K562 (cell line): Measurements from ENCODE around the gene TBC1D7. TPM values are rescaled to one million over a fixed set of nuclear protein-coding genes. Genes with fewer than 3 reads are reported as not detected.

Experiments
- ATAC-seq: fragments of 200-7000 bp; cut with Tn5 transposase; 3 replicates; pipeline ENCODE4 v1.9.1; 2020; ENCODE audit warnings: moderate library complexity
- BruUV-seq: library from RNA; stranded (reverse); fragments of 400-500 nt; replicated peaks from 2 replicates; lab custom pipeline; 2021; lab: Mats Ljungman, UMichigan
- CTCF ChIA-PET: fragments of 300-600 bp; formaldehyde crosslinking; extraction: SDS; loops from one replicate; lab custom pipeline; 2021; ENCODE audit warnings: low intra/inter-chr PET ratio; lab: Yijun Ruan, JAX
- POLR2A ChIA-PET: fragments of 300-600, 350-650 bp; sonication (Branson Sonifier 250); formaldehyde crosslinking; extraction: SDS; loops from one replicate; lab custom pipeline; 2021; ENCODE audit warnings: antibody characterized with exemption, inconsistent platforms; lab: Yijun Ruan, JAX
- DNase-seq, 4 experiments: peaks; one replicate each; pipeline versions ENCODE4 v3.0.0 to v3.0.0-alpha.2; 2011 to 2018; ENCODE audit warnings: low spot score in 3 of 4, mixed read lengths in 3 of 4; ENCODE audit errors: extremely low read depth in 1 of 4
- FAIRE-seq: peaks from 2 replicates; lab custom pipeline; 2011; peaks lifted over from hg19 to GRCh38; lab: Jason Lieb, UNC
- H2AFZ ChIP-seq: 2 replicates; pipeline ENCODE4 v1.6.0; 2011; ENCODE audit warnings: low read depth, low read length, control low read depth, inconsistent platforms
- H3K27ac ChIP-seq: fragments of 200-600 bp; 3 replicates; pipeline ENCODE4 v1.8.0; 2011; ENCODE audit warnings: low read depth, mild to moderate bottlenecking, control low read depth, inconsistent platforms, low read length, moderate library complexity, mixed read lengths; ENCODE audit errors: extremely low read depth
- H3K27me3 ChIP-seq, 2 experiments: fragments of 300-600 bp in 1 of 2; 2 replicates in 1 of 2; 3 replicates in 1 of 2; pipeline versions ENCODE4 v1.6.0 to v1.8.0; 2011; ENCODE audit warnings: inconsistent platforms in 2 of 2, low read length in 2 of 2, mild to moderate bottlenecking in 1 of 2, mixed read lengths in 1 of 2, moderate library complexity in 1 of 2; ENCODE audit not compliant: control insufficient read depth in 2 of 2, insufficient read depth in 2 of 2
- H3K36me3 ChIP-seq: fragments of 300-600 bp; 3 replicates; pipeline ENCODE4 v1.8.0; 2011; ENCODE audit warnings: mild to moderate bottlenecking, low read length, inconsistent platforms; ENCODE audit not compliant: control insufficient read depth, insufficient read depth
- H3K4me1 ChIP-seq, 2 experiments: fragments of 200-600 bp in 1 of 2; replicated peaks in 1 of 2; 2 replicates in 1 of 2; 3 replicates in 1 of 2; pipeline versions ENCODE4 v1.5.1 to v1.8.0; 2011; ENCODE audit warnings: inconsistent platforms in 2 of 2, low read length in 2 of 2, mild to moderate bottlenecking in 1 of 2, mixed read lengths in 1 of 2, moderate library complexity in 1 of 2; ENCODE audit not compliant: control insufficient read depth in 2 of 2, insufficient read depth in 2 of 2
- H3K4me2 ChIP-seq: 2 replicates; pipeline ENCODE4 v1.6.1; 2011; ENCODE audit warnings: low read length, control low read depth, inconsistent platforms, mixed read lengths; ENCODE audit not compliant: insufficient read depth
- H3K4me3 ChIP-seq: fragments of 200-600 bp; sonication (generic), shearing (Covaris generic); 2 replicates; pipeline ENCODE4 v1.5.1; 2016; ENCODE audit warnings: control low read depth, inconsistent platforms
- H3K79me2 ChIP-seq: fragments of 200-600 bp; 3 replicates; pipeline ENCODE4 v1.8.0; 2011; ENCODE audit warnings: low read length, inconsistent platforms; ENCODE audit not compliant: control insufficient read depth, insufficient read depth
- H3K9ac ChIP-seq, 2 experiments: 2 replicates each; pipeline versions ENCODE4 v1.6.0 to v1.6.1; 2011; ENCODE audit warnings: low read depth in 2 of 2, low read length in 2 of 2, control low read depth in 1 of 2, inconsistent platforms in 1 of 2, mild to moderate bottlenecking in 1 of 2, mixed read lengths in 1 of 2; ENCODE audit not compliant: insufficient read depth in 1 of 2
- H3K9me1 ChIP-seq: one replicate; pipeline ENCODE4 v1.6.0; 2011; ENCODE audit warnings: inconsistent platforms, mild to moderate bottlenecking, low read length, moderate library complexity; ENCODE audit not compliant: control insufficient read depth, insufficient read depth
- H3K9me3 ChIP-seq: replicated peaks from 2 replicates; pipeline ENCODE4 v1.5.1; 2011; ENCODE audit warnings: low read depth, low read length, inconsistent platforms; ENCODE audit not compliant: control insufficient read depth, insufficient read depth
- H4K20me1 ChIP-seq: replicated peaks from 2 replicates; pipeline ENCODE4 v1.6.1; 2011; ENCODE audit warnings: low read length, inconsistent platforms, mixed read lengths; ENCODE audit not compliant: control insufficient read depth, insufficient read depth
- GATAD2B ChIP-seq: fragments of 450-650 bp; IDR thresholded peaks from 2 replicates; pipeline ENCODE4 v1.6.1; 2017; ENCODE audit warnings: mild to moderate bottlenecking, borderline replicate concordance
- PRPF4 ChIP-seq: fragments of 200-400 bp; formaldehyde crosslinking; IDR thresholded peaks from one replicate; pipeline ENCODE4 v1.6.1; 2017; ENCODE audit warnings: low read length, low read depth, mild to moderate bottlenecking; ENCODE audit not compliant: insufficient read depth, poor library complexity, severe bottlenecking
- PTTG1 ChIP-seq: fragments of 450-650 bp; IDR thresholded peaks from 2 replicates; pipeline ENCODE4 v1.6.1; 2016; ENCODE audit warnings: low read depth, mild to moderate bottlenecking, missing genetic modification characterization, missing compliant biosample characterization
- RBM15 ChIP-seq: fragments of 200-400 bp; formaldehyde crosslinking; IDR thresholded peaks from 2 replicates; pipeline ENCODE4 v1.6.1; 2018; ENCODE audit warnings: mild to moderate bottlenecking, low read length, moderate library complexity; ENCODE audit not compliant: insufficient read depth
- TFAM ChIP-seq: fragments of 250-450 bp; sonication (Bioruptor Pico); conservative IDR thresholded peaks from 2 replicates; pipeline ENCODE4 v1.5.0; 2021; ENCODE audit warnings: mild to moderate bottlenecking, moderate library complexity
- WGBS: fragments of 100-300 bp; shearing (Covaris generic); methylation state at CpG from one replicate; pipeline ENCODE4 v1.1.6; 2016; ENCODE audit warnings: low coverage, mixed read lengths; ENCODE audit not compliant: insufficient coverage; ENCODE audit errors: missing lambda C conversion rate; 5-methylcytosine and 5-hydroxymethylcytosine counted together
- in situ Hi-C: fragments of 300-500 bp; cut with MboI; formaldehyde crosslinking; loops from 4 replicates; pipeline ENCODE4 v1.15.0; 2018; ENCODE audit warnings: inconsistent platforms, mixed read lengths
- intact Hi-C: fragments of 100-400 bp; cut with micrococcal nuclease; formaldehyde crosslinking; loops from 2 replicates; pipeline ENCODE4 v1.14.2; 2022
- polyA plus RNA-seq, 8 experiments: library from polyadenylated mRNA; depleted of rRNA in 4 of 8; stranded (reverse) in 5 of 8; unstranded in 3 of 8; fragments of >200 nt; fragmentation: Nextera tagmentation in 2 of 8; fragmentation: Illumina TruSeq in 1 of 8; extraction: Ambion mirVana in 2 of 8; extraction: Trizol in 1 of 8; gene quantifications; 2 replicates each; pipeline versions ENCODE4 v1.2.1 to v1.2.3, GENCODE V29; 2011 to 2014; ENCODE audit warnings: inconsistent platforms in 1 of 8, missing spikeins in 1 of 8
- total RNA-seq, 7 experiments: library from RNA; depleted of rRNA in 6 of 7; stranded (reverse); fragments of >200 nt in 6 of 7; fragmentation: Illumina TruSeq in 2 of 7; extraction: Trizol in 2 of 7; gene quantifications; 2 replicates each; pipeline versions ENCODE4 v1.2.1 to v1.2.3, GENCODE V29; 2011 to 2021; ENCODE audit warnings: low replicate concordance in 1 of 7
- TF ChIP-seq, protein P1 (sequence below): sonication (generic); formaldehyde crosslinking; IDR thresholded peaks from 2 replicates; pipeline ENCODE4 v1.8.0; 2022; ENCODE audit warnings: missing genetic modification reagents, mild to moderate bottlenecking, borderline replicate concordance
- TF ChIP-seq, protein P2 (sequence below): fragments of 200-800 bp; sonication (Bioruptor generic); IDR thresholded peaks from 2 replicates; pipeline ENCODE4 v1.6.1; 2017; ENCODE audit warnings: missing genetic modification characterization, missing compliant biosample characterization
- TF ChIP-seq, protein P3 (sequence below): fragments of 450-650 bp; IDR thresholded peaks from 2 replicates; pipeline ENCODE4 v1.6.1; 2016; ENCODE audit warnings: missing biosample characterization, missing genetic modification characterization
- TF ChIP-seq, protein P4 (sequence below): sonication (generic); formaldehyde crosslinking; IDR thresholded peaks from 2 replicates; pipeline ENCODE4 v1.8.0; 2022; ENCODE audit warnings: mild to moderate bottlenecking, missing genetic modification reagents, borderline replicate concordance
- TF ChIP-seq, protein P5 (sequence below): fragments of 250-450 bp; sonication (Bioruptor Pico); IDR thresholded peaks from 2 replicates; pipeline ENCODE4 v1.8.0; 2021; ENCODE audit warnings: moderate library complexity, mild to moderate bottlenecking, inconsistent platforms
- TF ChIP-seq, protein P6 (sequence below): fragments of 450-650 bp; formaldehyde crosslinking; IDR thresholded peaks from 2 replicates; pipeline ENCODE4 v1.4.0; 2020; ENCODE audit warnings: mild to moderate bottlenecking, moderate library complexity

The TBC1D7 gene
- total and polyA plus RNA-seq, 9 of the 15 experiments (the other 6 are each of a cell fraction or from before 2014, with no cell fraction given), result 49.4 to 107 (median 61.1) TPM

DNA sequence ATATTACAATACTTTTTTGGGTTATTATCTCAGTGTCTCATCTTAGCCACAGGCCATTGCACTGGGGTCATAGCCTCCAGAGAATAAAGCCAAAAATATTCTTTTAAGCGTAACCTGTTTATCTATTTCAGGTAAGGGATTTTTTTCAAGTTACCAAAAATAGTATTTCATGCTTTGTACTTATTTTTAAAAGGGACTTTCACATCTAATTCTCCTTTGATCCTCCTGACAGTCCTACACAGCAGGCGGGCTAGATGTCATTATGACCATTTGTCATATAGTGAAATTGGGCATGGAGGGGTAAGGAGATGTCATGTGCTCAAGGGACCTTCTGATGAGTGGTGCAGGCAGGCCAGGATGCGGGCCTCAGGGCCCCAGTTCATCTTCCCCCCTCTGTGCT lies 68.9 kb downstream of the TBC1D7 start:
- ATAC-seq, result no peak
- 40% methylated on average over 3 of the region's 3 CpGs for WGBS
- DNase-seq, result no peak
- Histone ChIP-seq H3K27ac (no peak overlapping the region), H3K9me3 (no peaks in the 10 kb centered on the region), H3K4me2 (no peak overlapping the region), H3K4me1 (peaks cover 0 to 7% of the 10 kb centered on the region in 2 experiments; a peak in 4 of 5 replicates), H3K4me3 (no peak overlapping the region), H3K27me3 (no peaks in the 10 kb centered on the region), H3K9me1 (no peaks in the 10 kb centered on the region), H2AFZ (no peak overlapping the region), H3K79me2 (no peaks in the 10 kb centered on the region), H4K20me1 (no peaks in the 10 kb centered on the region), H3K9ac (no peak overlapping the region), H3K36me3 (no peaks in the 10 kb centered on the region)
- CTCF ChIA-PET, result no interaction called here
- no TSS peak for BruUV-seq
- intact Hi-C loops, result no loop called here
- POLR2A ChIA-PET, result interaction anchor here (1.0 to 4.2 kb wide), 4 partner anchors 10 to 65 kb away, joined by 4 to 33 read pairs (median 9); no protein-coding TSS in a partner anchor
- in situ Hi-C loops, result no loop called here
- FAIRE-seq, result no peak
- TF ChIP-seq, protein P1, sequence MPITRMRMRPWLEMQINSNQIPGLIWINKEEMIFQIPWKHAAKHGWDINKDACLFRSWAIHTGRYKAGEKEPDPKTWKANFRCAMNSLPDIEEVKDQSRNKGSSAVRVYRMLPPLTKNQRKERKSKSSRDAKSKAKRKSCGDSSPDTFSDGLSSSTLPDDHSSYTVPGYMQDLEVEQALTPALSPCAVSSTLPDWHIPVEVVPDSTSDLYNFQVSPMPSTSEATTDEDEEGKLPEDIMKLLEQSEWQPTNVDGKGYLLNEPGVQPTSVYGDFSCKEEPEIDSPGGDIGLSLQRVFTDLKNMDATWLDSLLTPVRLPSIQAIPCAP (CRISPR knock-in tag), result no peak
- TF ChIP-seq TFAM (CRISPR knock-in tag) (no peak), GATAD2B (no peak), PTTG1 (tag) (no peak), PRPF4 (no peak), RBM15 (no peak)
- TF ChIP-seq, protein P2, sequence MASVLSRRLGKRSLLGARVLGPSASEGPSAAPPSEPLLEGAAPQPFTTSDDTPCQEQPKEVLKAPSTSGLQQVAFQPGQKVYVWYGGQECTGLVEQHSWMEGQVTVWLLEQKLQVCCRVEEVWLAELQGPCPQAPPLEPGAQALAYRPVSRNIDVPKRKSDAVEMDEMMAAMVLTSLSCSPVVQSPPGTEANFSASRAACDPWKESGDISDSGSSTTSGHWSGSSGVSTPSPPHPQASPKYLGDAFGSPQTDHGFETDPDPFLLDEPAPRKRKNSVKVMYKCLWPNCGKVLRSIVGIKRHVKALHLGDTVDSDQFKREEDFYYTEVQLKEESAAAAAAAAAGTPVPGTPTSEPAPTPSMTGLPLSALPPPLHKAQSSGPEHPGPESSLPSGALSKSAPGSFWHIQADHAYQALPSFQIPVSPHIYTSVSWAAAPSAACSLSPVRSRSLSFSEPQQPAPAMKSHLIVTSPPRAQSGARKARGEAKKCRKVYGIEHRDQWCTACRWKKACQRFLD, result no peak
- TF ChIP-seq, protein P3, sequence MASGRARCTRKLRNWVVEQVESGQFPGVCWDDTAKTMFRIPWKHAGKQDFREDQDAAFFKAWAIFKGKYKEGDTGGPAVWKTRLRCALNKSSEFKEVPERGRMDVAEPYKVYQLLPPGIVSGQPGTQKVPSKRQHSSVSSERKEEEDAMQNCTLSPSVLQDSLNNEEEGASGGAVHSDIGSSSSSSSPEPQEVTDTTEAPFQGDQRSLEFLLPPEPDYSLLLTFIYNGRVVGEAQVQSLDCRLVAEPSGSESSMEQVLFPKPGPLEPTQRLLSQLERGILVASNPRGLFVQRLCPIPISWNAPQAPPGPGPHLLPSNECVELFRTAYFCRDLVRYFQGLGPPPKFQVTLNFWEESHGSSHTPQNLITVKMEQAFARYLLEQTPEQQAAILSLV (tag), result no peak
- TF ChIP-seq, protein P4, sequence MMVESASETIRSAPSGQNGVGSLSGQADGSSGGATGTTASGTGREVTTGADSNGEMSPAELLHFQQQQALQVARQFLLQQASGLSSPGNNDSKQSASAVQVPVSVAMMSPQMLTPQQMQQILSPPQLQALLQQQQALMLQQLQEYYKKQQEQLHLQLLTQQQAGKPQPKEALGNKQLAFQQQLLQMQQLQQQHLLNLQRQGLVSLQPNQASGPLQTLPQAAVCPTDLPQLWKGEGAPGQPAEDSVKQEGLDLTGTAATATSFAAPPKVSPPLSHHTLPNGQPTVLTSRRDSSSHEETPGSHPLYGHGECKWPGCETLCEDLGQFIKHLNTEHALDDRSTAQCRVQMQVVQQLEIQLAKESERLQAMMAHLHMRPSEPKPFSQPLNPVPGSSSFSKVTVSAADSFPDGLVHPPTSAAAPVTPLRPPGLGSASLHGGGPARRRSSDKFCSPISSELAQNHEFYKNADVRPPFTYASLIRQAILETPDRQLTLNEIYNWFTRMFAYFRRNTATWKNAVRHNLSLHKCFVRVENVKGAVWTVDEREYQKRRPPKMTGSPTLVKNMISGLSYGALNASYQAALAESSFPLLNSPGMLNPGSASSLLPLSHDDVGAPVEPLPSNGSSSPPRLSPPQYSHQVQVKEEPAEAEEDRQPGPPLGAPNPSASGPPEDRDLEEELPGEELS, result no peak
- TF ChIP-seq, protein P5, sequence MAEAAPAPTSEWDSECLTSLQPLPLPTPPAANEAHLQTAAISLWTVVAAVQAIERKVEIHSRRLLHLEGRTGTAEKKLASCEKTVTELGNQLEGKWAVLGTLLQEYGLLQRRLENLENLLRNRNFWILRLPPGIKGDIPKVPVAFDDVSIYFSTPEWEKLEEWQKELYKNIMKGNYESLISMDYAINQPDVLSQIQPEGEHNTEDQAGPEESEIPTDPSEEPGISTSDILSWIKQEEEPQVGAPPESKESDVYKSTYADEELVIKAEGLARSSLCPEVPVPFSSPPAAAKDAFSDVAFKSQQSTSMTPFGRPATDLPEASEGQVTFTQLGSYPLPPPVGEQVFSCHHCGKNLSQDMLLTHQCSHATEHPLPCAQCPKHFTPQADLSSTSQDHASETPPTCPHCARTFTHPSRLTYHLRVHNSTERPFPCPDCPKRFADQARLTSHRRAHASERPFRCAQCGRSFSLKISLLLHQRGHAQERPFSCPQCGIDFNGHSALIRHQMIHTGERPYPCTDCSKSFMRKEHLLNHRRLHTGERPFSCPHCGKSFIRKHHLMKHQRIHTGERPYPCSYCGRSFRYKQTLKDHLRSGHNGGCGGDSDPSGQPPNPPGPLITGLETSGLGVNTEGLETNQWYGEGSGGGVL (CRISPR knock-in tag), result no peak
- TF ChIP-seq, protein P6, sequence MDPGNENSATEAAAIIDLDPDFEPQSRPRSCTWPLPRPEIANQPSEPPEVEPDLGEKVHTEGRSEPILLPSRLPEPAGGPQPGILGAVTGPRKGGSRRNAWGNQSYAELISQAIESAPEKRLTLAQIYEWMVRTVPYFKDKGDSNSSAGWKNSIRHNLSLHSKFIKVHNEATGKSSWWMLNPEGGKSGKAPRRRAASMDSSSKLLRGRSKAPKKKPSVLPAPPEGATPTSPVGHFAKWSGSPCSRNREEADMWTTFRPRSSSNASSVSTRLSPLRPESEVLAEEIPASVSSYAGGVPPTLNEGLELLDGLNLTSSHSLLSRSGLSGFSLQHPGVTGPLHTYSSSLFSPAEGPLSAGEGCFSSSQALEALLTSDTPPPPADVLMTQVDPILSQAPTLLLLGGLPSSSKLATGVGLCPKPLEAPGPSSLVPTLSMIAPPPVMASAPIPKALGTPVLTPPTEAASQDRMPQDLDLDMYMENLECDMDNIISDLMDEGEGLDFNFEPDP (CRISPR knock-in tag), result no peak
